NT2/D1 (cell line): ENCODE measurements around the gene RSAD2.

Experiments
- DNase-seq: peaks from one replicate; pipeline ENCODE4 v3.0.0-alpha.2; 2011; ENCODE audit warnings: low read depth, low spot score
- H3K27me3 ChIP-seq: 2 replicates; pipeline ENCODE4 v1.6.0; 2011; ENCODE audit warnings: mild to moderate bottlenecking; ENCODE audit not compliant: insufficient read length, insufficient read depth
- H3K36me3 ChIP-seq: 2 replicates; pipeline ENCODE4 v1.6.1; 2011; ENCODE audit warnings: mild to moderate bottlenecking, low read length, mixed read lengths; ENCODE audit not compliant: insufficient read depth, insufficient read length
- H3K4me1 ChIP-seq: 2 replicates; pipeline ENCODE4 v1.5.1; 2011; ENCODE audit not compliant: insufficient read depth, insufficient read length
- H3K4me3 ChIP-seq: 2 replicates; pipeline ENCODE4 v1.5.1; 2011; ENCODE audit warnings: low read depth; ENCODE audit not compliant: insufficient read length
- H3K9ac ChIP-seq: 2 replicates; pipeline ENCODE4 v1.6.0; 2011; ENCODE audit warnings: low read depth; ENCODE audit not compliant: insufficient read length
- H3K9me3 ChIP-seq: 2 replicates; pipeline ENCODE4 v1.5.1; 2011; ENCODE audit warnings: mild to moderate bottlenecking, low read length; ENCODE audit not compliant: insufficient read depth
- SUZ12 ChIP-seq: IDR thresholded peaks from 2 replicates; pipeline ENCODE4 v1.6.1; 2011; ENCODE audit not compliant: insufficient read length, insufficient read depth; ENCODE audit errors: extremely low read depth
- YY1 ChIP-seq: IDR thresholded peaks from 2 replicates; pipeline ENCODE4 v1.6.1; 2011; ENCODE audit not compliant: insufficient read length, insufficient read depth
- ZNF274 ChIP-seq: IDR thresholded peaks from 2 replicates; pipeline ENCODE4 v1.6.1; 2011; ENCODE audit warnings: mild to moderate bottlenecking, low read depth, low read length

Gene RSAD2

DNA sequence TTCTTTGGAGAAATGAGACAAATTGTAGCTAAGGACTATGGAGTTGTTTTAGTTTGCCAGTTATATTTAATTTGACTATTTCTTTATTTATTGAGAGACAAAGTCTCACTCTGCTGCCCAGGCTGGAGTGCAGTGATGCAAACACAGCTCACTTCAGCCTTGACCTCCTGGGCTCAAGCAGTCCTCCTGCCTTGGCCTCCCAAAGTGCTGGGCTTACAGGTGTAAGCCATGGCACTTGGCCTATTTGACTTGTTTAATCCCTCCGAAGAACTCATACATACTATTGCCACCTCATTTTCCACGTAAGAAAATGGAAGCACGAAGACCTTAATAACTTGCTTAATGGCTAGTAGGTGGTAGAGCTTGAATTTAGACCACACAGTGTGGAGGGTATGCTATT is 38.6 kb downstream of the RSAD2 start:
- TF ChIP-seq SUZ12 (no peak), YY1 (no peak), ZNF274 (no peak)
- no peaks in the 10 kb centered on the region for H3K27me3 ChIP-seq

DNA sequence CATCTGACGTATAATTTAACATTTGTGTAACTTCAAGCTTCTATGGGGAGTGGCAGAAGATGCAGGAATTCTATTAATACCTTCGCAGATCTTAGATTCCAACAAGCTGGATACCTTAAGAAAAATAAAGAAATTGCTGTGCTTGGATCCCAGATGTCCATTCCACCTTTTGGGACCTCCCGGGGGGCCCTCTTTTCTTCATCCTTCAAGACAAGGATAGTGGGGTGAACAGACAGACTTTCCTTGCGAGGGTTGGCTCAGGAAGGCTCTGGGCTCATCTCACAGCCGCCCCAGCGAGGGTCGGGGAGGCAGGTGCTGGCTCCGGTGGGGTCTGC is 39.1 kb downstream of the RSAD2 start:
- peaks cover 4% of the 10 kb centered on the region for H3K36me3 ChIP-seq
- H3K4me1 ChIP-seq = peaks cover 11% of the 10 kb centered on the region
- no peak for TF ChIP-seq YY1
- peak overlapping the region; percentile 30 for H3K4me3 ChIP-seq
- H3K9ac ChIP-seq = peak overlapping the region; percentile 67
- H3K9me3 ChIP-seq = no peaks in the 10 kb centered on the region
- DNase-seq = no peak
- H3K27me3 ChIP-seq = no peaks in the 10 kb centered on the region

More for the DNA sequence above, 38.6 kb downstream of the RSAD2 start:
- Histone ChIP-seq H3K36me3 (peaks cover 4% of the 10 kb centered on the region), H3K9me3 (no peaks in the 10 kb centered on the region), H3K9ac (no peak overlapping the region), H3K4me3 (no peak overlapping the region), H3K4me1 (peaks cover 9% of the 10 kb centered on the region)
- DNase-seq = no peak

DNA sequence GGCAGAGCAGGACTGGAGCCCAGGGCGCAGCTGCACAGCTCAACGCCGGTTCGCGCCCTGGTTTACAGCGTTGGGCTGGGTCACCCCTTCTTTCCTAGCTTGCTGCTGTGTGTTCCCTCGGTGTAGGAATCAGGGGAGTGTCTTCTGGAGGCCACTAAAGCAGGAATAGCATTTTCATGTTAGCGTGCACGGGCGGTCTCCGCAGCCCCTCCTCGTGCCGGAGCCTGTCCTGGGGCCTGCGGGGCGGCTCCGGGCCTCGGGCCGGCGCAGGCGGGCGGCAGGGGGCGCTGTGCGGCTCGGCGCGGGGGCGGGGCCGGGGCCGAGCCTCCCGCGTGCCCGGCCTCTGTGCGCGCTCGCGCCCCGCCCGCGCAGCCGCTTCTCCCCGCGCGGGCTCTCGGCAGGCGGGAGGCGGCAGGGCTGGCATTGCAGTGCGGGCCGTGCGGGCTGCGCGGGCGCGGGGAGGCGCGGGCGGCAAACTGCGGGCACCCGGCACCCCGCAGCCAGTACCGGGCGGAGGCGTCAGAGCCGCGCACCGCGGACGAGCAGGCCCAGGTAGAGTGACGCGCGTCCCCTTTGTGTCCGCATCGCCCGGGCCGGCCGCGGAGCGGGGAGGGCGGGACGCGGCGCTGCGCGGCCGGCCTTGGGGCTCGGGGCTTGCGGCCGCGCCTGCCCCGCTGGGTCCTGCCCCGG is 39.6 kb downstream of the RSAD2 start, which contains the start of gene RNF144A:
Gene RNF144A, plus strand, starts transcription at position 342 of the 690 bp plus-strand sequence. CDS start 79,515 bp downstream, outside the sequence.
- no peaks in the 10 kb centered on the region for H3K9me3 ChIP-seq
- peak within 1 kb of the TSS; percentile 82 for H3K9ac ChIP-seq
- peaks cover 4% of the 10 kb centered on the region for H3K36me3 ChIP-seq
- no peaks in the 10 kb centered on the region for H3K27me3 ChIP-seq
- no peak for TF ChIP-seq ZNF274
- TF ChIP-seq SUZ12 = no peak
- TF ChIP-seq YY1 = no peak
- peak; percentile 15 for DNase-seq
- peaks cover 12% of the 10 kb centered on the region for H3K4me1 ChIP-seq
- peak within 1 kb of the TSS; percentile 58 for H3K4me3 ChIP-seq

DNA sequence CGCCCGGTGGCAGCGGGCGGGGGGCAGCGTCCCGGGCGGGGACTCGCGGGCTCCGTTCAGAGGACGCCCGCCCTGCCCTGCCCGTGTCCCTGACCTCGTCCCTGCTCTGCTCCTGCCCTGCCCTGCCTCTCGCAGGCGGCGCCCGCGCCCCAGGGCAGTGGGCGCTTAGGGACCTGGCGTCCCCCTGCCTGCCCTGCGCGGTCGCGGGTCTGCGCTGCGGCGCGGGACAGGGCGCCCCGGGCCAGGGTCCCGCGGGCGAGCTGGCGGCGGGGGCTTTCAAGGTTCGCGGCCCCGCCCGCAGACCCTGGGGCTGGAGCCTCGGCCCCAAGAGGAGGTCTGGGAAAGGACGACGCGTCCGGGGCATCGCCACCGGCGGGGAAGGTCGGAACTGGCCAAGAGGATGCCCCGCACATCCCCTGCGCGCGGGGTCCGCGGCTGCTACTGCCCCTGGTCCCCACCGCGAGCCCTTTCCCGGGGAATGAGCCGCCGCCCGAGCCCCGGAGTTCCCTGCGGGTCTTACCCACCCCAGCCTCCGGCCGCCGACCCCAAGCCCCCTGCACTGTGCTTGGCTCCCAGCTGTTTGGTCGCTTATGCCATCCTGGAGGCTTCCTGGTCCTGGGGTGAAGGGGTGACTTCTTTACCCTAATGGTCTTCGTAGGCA is 40.3 kb downstream of the RSAD2 start:
- no peaks in the 10 kb centered on the region for H3K27me3 ChIP-seq
- peaks cover 12% of the 10 kb centered on the region for H3K4me1 ChIP-seq
- H3K9ac ChIP-seq = peak overlapping the region; percentile 82
- H3K36me3 ChIP-seq = peaks cover 4% of the 10 kb centered on the region
- TF ChIP-seq ZNF274 = no peak
- no peak for TF ChIP-seq YY1
- TF ChIP-seq SUZ12 = no peak
- H3K4me3 ChIP-seq = peak overlapping the region; percentile 58
- DNase-seq = no peak
- no peaks in the 10 kb centered on the region for H3K9me3 ChIP-seq

DNA sequence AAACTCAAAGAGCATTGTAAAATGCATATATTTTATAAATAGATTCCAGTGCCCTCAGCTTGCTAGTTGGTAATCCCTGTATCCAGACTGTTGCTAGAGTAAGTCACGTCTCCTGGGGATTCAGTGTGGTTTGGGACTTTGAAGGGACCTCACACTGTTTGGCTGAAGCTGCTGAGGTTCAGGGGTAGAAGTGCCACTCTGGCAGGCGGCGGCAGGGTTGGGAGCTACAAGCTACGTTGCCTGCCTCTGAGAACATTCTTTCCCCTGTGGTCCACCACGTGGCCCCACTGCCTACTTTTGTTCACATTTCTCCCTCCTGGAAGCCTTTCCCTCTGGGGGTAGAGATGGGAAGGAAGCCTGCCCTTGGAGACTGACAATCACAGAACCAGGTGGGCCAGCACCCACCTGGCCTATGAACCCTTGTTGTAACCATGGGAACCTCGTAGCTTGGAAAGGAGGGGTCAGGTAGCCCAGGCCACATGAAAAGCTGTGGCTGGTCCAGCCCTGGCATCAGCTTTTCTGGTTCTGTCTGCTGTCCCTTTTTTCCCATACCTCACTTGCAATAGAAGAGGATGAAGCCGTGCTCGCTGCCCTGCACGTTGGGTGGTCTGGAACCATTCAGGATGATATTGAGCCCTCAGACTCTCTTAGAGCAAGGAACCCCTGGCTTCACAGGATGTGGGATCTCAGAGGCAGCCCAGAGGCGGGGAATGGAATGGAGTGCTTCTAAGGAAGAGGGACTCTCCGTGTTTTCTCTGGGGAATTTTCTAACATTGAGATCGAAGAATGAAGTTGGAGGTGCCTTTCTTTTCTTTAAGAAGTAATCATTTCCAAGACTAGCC is 42.5 kb downstream of the RSAD2 start:
- Histone ChIP-seq H3K36me3 (peaks cover 4% of the 10 kb centered on the region), H3K9me3 (no peaks in the 10 kb centered on the region), H3K27me3 (no peaks in the 10 kb centered on the region), H3K9ac (no peak overlapping the region), H3K4me3 (no peak overlapping the region), H3K4me1 (peaks cover 12% of the 10 kb centered on the region)
- TF ChIP-seq YY1 (no peak), ZNF274 (no peak), SUZ12 (no peak)
- DNase-seq = no peak

DNA sequence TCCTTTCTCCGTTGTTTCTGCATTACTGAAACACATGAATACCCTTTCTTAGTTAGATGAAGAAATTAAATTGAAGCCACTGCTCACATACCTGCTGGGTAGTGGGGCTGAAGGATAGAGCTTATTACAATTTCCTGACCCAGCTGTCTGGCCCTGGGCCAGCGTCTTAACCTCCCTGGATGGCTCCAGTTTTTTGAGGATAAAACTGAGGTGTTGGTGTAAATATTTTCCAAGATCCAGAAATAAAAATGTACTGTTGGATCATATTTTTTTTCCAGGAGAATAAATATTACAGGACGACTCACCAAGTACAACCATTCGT is 43.1 kb downstream of the RSAD2 start:
- no peaks in the 10 kb centered on the region for H3K9me3 ChIP-seq
- no peak for TF ChIP-seq YY1
- no peak for TF ChIP-seq SUZ12
- TF ChIP-seq ZNF274 = no peak
- peaks cover 6% of the 10 kb centered on the region for H3K36me3 ChIP-seq
- DNase-seq = no peak
- peaks cover 9% of the 10 kb centered on the region for H3K4me1 ChIP-seq
- H3K27me3 ChIP-seq = no peaks in the 10 kb centered on the region
- no peak overlapping the region for H3K4me3 ChIP-seq
- no peak overlapping the region for H3K9ac ChIP-seq

DNA sequence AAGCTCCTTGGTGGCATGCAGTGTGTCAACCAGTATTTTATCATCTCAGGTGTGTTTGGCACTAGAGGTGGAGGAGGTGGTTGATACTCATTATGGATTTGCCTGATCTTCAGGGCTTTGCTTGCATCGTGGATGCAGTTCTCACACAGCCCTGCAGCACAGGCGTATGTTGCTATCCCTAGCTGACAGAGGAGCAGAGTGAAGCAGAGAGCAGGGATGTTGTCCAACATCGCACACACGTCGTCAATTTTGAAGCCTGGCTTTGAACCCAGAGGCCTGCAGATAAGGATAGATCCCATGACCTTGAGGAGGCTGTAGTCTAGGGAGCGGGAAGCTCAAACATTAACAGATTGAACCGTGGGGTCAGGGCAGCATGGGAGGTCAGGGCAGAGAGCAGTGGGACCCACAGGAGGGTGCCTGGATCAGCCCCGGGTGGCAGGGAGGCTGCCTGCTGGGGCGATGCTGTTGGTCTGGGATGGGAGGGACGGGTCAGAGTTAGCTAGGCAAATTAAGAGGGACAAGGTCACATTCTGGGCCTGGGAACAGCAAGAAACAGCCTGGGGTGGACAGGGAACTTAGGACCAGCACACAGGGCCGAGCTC is 43.8 kb downstream of the RSAD2 start:
- DNase-seq = no peak
- no peak overlapping the region for H3K9ac ChIP-seq
- no peak overlapping the region for H3K4me3 ChIP-seq
- peaks cover 9% of the 10 kb centered on the region for H3K4me1 ChIP-seq
- no peaks in the 10 kb centered on the region for H3K27me3 ChIP-seq
- no peaks in the 10 kb centered on the region for H3K9me3 ChIP-seq
- peaks cover 6% of the 10 kb centered on the region for H3K36me3 ChIP-seq
- TF ChIP-seq SUZ12 (no peak), ZNF274 (no peak), YY1 (no peak)
